Cardiac septum (tissue), 1 donor: ENCODE data around the gene APOL3. TPM values are rescaled to one million over a fixed set of nuclear protein-coding genes. Genes with fewer than 3 reads are reported as not detected.
"Not testable (repeated sequence)": the region's sequence is repeated elsewhere in the genome, so short reads cannot be mapped to it uniquely, and the experiment has no call there.

Experiments
- DNase-seq: peaks from one replicate; pipeline ENCODE4 v3.0.0-alpha.2; 2020; ENCODE audit warnings: low spot score
- intact Hi-C: fragments of 100-400 bp; cut with DNase I; formaldehyde crosslinking; loops from one replicate; pipeline ENCODE4 v1.14.0; 2022
- total RNA-seq: library from RNA; stranded (reverse); fragmentation: NEBNext Ultra II Directional; extraction: Animal tissue kit (Norgen Biotek cat#: 25700); gene quantifications from one replicate; pipeline ENCODE4 v1.2.1, GENCODE V29; 2021
- donor health status: DM: no; HTN: no; CAD: no.

APOL3 gene
- total RNA-seq, 1 donor from 2014 or later, result 22.5 TPM

- intact Hi-C loops, result no loop called here
- no peak for DNase-seq
These were observed 43.5 kb downstream of the APOL3 start for GRCh38 chr22:36117053-36117554.

GRCh38 chr22:36116127-36116526, 44.4 kb downstream of the APOL3 start:
- DNase-seq, result no peak
- intact Hi-C loops, result no loop called here

GRCh38 chr22:36113121-36113520, 47.4 kb downstream of the APOL3 start:
- DNase-seq, result no peak
- intact Hi-C loops, result no loop called here

GRCh38 chr22:36111316-36111715, 49.2 kb downstream of the APOL3 start:
- intact Hi-C loops, result no loop called here
- no peak for DNase-seq

- no peak for DNase-seq
- intact Hi-C loops, result no loop called here
These were observed 50.2 kb downstream of the APOL3 start for GRCh38 chr22:36110306-36110881.

GRCh38 chr22:36107436-36107835, 53.1 kb downstream of the APOL3 start:
- no peak for DNase-seq
- intact Hi-C loops, result no loop called here

GRCh38 chr22:36106910-36107309, 53.6 kb downstream of the APOL3 start:
- intact Hi-C loops, result no loop called here
- DNase-seq, result no peak

GRCh38 chr22:36104988-36105387, 55.6 kb downstream of the APOL3 start:
- intact Hi-C loops, result no loop called here
- DNase-seq, result no peak

GRCh38 chr22:36104435-36104834, 56.1 kb downstream of the APOL3 start:
- DNase-seq, result no peak
- intact Hi-C loops, result no loop called here

GRCh38 chr22:36103891-36104290, 56.7 kb downstream of the APOL3 start:
- DNase-seq, result no peak
- intact Hi-C loops, result no loop called here

- intact Hi-C loops, result no loop called here
- no peak for DNase-seq
These were observed 57.6 kb downstream of the APOL3 start for GRCh38 chr22:36102995-36103394.

GRCh38 chr22:36101756-36102155, 58.8 kb downstream of the APOL3 start:
- intact Hi-C loops, result no loop called here
- no peak for DNase-seq

GRCh38 chr22:36100908-36101307, 59.6 kb downstream of the APOL3 start:
- intact Hi-C loops, DNase-seq: not testable (repeated sequence)

- intact Hi-C loops, result no loop called here
- no peak for DNase-seq
These were observed 60.3 kb downstream of the APOL3 start for GRCh38 chr22:36100134-36100824.

GRCh38 chr22:36099561-36099960, 61.0 kb downstream of the APOL3 start:
- intact Hi-C loops, result not testable (repeated sequence)

GRCh38 chr22:36097880-36098279, 62.7 kb downstream of the APOL3 start:
- intact Hi-C loops, result no loop called here
- no peak for DNase-seq

More at GRCh38 chr22:36099561-36099960, 61.0 kb downstream of the APOL3 start:
- not testable (repeated sequence) for DNase-seq

- intact Hi-C loops, result not testable (repeated sequence)
These were observed 69.8 kb downstream of the APOL3 start for GRCh38 chr22:36090772-36091171.

More at GRCh38 chr22:36090772-36091171, 69.8 kb downstream of the APOL3 start:
- DNase-seq, result not testable (repeated sequence)
